Heart left ventricle (tissue), 13 donors: ENCODE data around the gene CENPH.

Experiments
- CTCF ChIP-seq, 12 donors: fragments of 200-600 bp; sonication (generic) in 4 of 12; IDR thresholded peaks; one replicate each; pipeline versions ENCODE4 v1.5.0 to v1.8.0; 2018 to 2022; ENCODE audit warnings: antibody characterized with exemption in 12 of 12, mild to moderate bottlenecking in 5 of 12
- POLR2A ChIP-seq, 2 donors: fragments of 450-650 bp; IDR thresholded peaks; one replicate each; pipeline ENCODE4 v1.6.1; 2017; ENCODE audit warnings: antibody characterized with exemption in 2 of 2, mild to moderate bottlenecking in 2 of 2, moderate library complexity in 2 of 2
- donor health status: ischemic (EF 13 %, LVEDD 7.1; RV severe dilation, severe dysfunction).
- donor health status: DM: no; HTN: yes; CAD: no.
- donor health status: DM: no; HTN: no; CAD: no.
- donor health status: ischemic (EF 25% LVEDD 6.9; RV normal size, moderate dysfunction).
- donor health status: ischemic (EF 25% LVEDD 5.7; RV mildly dilated, moderate dysfunction).
- donor health status: ischemic (EF 35%, LVEDD 5.7; RV mildly dilated, moderate dysfunction).
- donor health status: nonischemic (EF 11% LVEDD 7.7; RV severe dilation, severe dysfunction).
- donor health status: DM: yes; HTN: yes; CAD: no.
- donor health status: PGD.
- donor health status: ischemic (EF 29% LVEDD 5.4; RV normal size, mild dysfunction).
- donor health status: nonischemic (EF 23%, LVEDD 6.1; RV moderate dilation, normal function).

GRCh38 chr5:69166686-69167492 lies 22.5 kb upstream of the CENPH start, which contains the start of gene CCNB1:
- TF ChIP-seq CTCF (IDR thresholded peaks at IDR 0.05) (peak in 3 of 12 donors; percentile 7 to 12 (median 8)), POLR2A (IDR thresholded peaks at IDR 0.05) (no peak)
